Measurements from ENCODE around the gene AMOTL2.

Gene AMOTL2

DNA sequence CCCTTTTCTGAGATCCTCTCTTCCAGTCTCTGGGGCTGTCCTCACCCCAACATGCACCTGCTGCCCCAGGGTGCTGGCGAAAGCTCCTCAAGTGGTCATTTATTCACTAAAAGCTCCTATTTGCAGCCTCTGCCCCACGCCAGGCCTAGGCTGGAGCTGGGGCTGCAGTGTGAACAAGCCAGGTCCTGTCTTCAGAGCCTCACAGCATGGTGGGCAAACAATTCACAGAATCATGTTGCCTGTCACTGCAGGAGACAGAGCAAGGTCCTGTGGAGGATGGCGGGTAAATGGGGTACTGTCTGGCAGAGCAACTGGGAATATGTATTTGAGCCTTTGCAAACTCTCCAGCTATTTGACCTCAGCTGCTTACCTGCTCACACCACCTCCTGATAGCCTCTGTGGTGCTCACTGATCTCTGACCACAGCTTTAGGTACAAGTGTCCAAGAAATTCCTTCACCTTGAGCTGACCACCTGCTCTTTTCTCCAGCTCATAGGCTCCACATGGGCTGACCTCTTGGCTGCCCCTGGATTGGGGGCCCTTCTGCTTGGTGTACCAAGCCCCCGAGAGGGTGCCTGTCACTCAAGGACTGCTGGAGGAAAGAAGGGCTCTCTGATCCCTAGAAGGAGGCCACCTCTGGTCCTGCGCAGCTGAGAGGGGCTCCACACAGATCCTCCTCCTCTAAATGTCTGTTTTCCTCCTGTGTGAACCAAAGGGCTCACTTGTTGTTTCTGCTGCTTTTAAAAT is 35.6 kb downstream of the AMOTL2 start:
- no peak overlapping the region for H3K27ac ChIP-seq (ENCODE audit: low read depth, low read length, severe bottlenecking)
- 89 to 100% methylated on average over 2 to 4 of the region's 5 CpGs for WGBS, 2 experiments (ENCODE audit: insufficient coverage in 2 of 2)
- no peaks in the 10 kb centered on the region for H3K9me3 ChIP-seq (ENCODE audit: control insufficient read depth, low read length)
- H3K4me1 ChIP-seq (ENCODE audit: control insufficient read depth, insufficient read depth, low read length, poor library complexity, severe bottlenecking): peaks cover 42% of the 10 kb centered on the region
- no peak overlapping the region for H3K4me3 ChIP-seq (ENCODE audit: extremely low read depth, insufficient read depth, low read length, poor library complexity, severe bottlenecking)
- no peaks in the 10 kb centered on the region for H3K36me3 ChIP-seq (ENCODE audit: control insufficient read depth, insufficient read depth, low read length)

DNA sequence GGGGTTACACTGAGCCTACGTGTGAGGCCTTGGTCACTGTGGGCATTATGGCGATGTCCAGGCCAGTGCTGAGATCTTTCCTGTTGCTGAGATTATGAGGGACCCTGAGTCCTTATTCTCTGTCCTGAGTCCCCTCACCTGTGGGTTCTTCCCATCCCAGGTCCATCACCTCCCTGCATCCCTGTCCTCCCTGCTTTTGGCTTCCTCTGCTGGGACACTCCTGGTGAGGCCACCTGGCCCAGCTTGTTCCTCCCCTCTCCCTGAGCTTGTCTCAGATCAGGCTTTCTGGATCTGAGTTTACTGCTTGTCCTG is 36.1 kb downstream of the AMOTL2 start:
- no peaks in the 10 kb centered on the region for H3K9me3 ChIP-seq (ENCODE audit: control insufficient read depth, low read length)
- 100% methylated on average over 2 of the region's 2 CpGs for WGBS, 2 experiments (ENCODE audit: insufficient coverage in 2 of 2)

DNA sequence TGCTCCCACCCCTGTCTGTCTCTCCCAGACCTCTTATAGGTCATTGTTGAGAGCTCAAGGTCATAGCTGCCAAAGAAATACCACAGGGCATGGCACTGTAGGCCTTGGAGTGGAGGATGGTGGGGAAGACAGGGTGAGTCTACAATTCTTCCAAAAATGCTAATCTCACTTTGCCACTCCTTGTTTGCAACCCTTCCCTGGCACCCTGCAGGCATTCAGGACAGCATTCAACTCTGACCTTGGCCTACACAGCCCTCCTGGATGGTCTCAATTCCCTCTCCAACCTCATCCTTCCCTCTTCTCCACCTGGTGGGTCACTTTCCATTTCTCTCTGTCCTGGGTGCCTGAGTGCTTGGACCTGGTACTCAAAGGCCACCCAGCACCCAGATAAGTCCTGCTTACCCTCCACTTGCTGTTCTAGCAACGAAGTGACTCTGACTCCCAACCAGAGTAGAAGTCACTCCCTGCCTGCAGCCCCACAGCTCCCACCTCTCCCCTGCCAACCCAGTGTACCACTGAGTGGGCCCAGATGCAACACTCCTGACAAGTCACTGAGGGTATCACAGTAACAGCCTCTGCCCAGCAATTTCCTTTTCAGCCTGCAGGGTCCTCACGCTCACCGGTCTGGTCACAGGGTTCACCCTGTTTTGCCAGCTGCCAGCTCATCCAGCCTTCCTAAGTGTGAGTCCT is 36.6 kb downstream of the AMOTL2 start:
- no peaks in the 10 kb centered on the region for H3K9me3 ChIP-seq (ENCODE audit: control insufficient read depth, low read length)
- H3K27ac ChIP-seq (ENCODE audit: low read depth, low read length, severe bottlenecking): no peak overlapping the region
- H3K36me3 ChIP-seq (ENCODE audit: control insufficient read depth, insufficient read depth, low read length): no peaks in the 10 kb centered on the region
- H3K4me3 ChIP-seq (ENCODE audit: extremely low read depth, insufficient read depth, low read length, poor library complexity, severe bottlenecking): no peak overlapping the region
- WGBS, 2 experiments (ENCODE audit: insufficient coverage in 2 of 2): 94 to 97% methylated on average over 3 of the region's 3 CpGs
- H3K4me1 ChIP-seq (ENCODE audit: control insufficient read depth, insufficient read depth, low read length, poor library complexity, severe bottlenecking): peaks cover 52% of the 10 kb centered on the region

More for the DNA sequence above, 36.1 kb downstream of the AMOTL2 start:
- Histone ChIP-seq H3K4me3 (ENCODE audit: extremely low read depth, insufficient read depth, low read length, poor library complexity, severe bottlenecking) (no peak overlapping the region), H3K27ac (ENCODE audit: low read depth, low read length, severe bottlenecking) (no peak overlapping the region), H3K36me3 (ENCODE audit: control insufficient read depth, insufficient read depth, low read length) (no peaks in the 10 kb centered on the region), H3K4me1 (ENCODE audit: control insufficient read depth, insufficient read depth, low read length, poor library complexity, severe bottlenecking) (peaks cover 47% of the 10 kb centered on the region)

GRCh38 chr3:134337071-134337482 is 37.2 kb downstream of the AMOTL2 start:
- H3K4me1 ChIP-seq (ENCODE audit: control insufficient read depth, insufficient read depth, low read length, poor library complexity, severe bottlenecking): peaks cover 55% of the 10 kb centered on the region

GRCh38 chr3:134336587-134336986 is 37.7 kb downstream of the AMOTL2 start:
- H3K4me3 ChIP-seq (ENCODE audit: extremely low read depth, insufficient read depth, low read length, poor library complexity, severe bottlenecking): no peak overlapping the region
- no peaks in the 10 kb centered on the region for H3K9me3 ChIP-seq (ENCODE audit: control insufficient read depth, low read length)
- H3K36me3 ChIP-seq (ENCODE audit: control insufficient read depth, insufficient read depth, low read length): no peaks in the 10 kb centered on the region
- peaks cover 55% of the 10 kb centered on the region for H3K4me1 ChIP-seq (ENCODE audit: control insufficient read depth, insufficient read depth, low read length, poor library complexity, severe bottlenecking)
- no peak overlapping the region for H3K27ac ChIP-seq (ENCODE audit: low read depth, low read length, severe bottlenecking)
- 92 to 94% methylated on average over 5 to 6 of the region's 6 CpGs for WGBS, 2 experiments (ENCODE audit: insufficient coverage in 2 of 2)

More at GRCh38 chr3:134337071-134337482, 37.2 kb downstream of the AMOTL2 start:
- no peak overlapping the region for H3K27ac ChIP-seq (ENCODE audit: low read depth, low read length, severe bottlenecking)
- H3K36me3 ChIP-seq (ENCODE audit: control insufficient read depth, insufficient read depth, low read length): no peaks in the 10 kb centered on the region
- no peak overlapping the region for H3K4me3 ChIP-seq (ENCODE audit: extremely low read depth, insufficient read depth, low read length, poor library complexity, severe bottlenecking)
- H3K9me3 ChIP-seq (ENCODE audit: control insufficient read depth, low read length): no peaks in the 10 kb centered on the region
- WGBS, 2 experiments (ENCODE audit: insufficient coverage in 2 of 2): 93 to 95% methylated on average over 6 to 8 of the region's 8 CpGs

DNA sequence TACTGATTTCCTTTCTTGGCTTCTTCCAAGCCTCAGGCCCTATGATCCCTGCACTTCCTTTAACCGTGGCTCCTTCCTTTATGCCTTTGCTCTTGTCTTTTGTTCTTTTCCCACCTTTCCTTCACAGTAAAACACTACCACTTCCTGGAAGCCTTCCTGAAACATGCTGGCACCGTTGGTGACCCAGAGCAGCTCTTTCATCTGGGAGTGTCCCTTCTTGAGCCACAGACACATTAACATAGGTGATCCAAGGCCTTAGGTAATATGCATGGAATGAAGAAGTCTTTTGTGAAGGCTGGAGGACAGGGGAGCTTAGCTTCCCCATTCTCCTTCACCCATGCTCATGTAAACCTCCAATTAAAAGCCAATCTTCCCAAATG is 39.4 kb downstream of the AMOTL2 start:
- Histone ChIP-seq H3K36me3 (ENCODE audit: control insufficient read depth, insufficient read depth, low read length) (no peaks in the 10 kb centered on the region), H3K4me3 (ENCODE audit: extremely low read depth, insufficient read depth, low read length, poor library complexity, severe bottlenecking) (no peak overlapping the region), H3K27ac (ENCODE audit: low read depth, low read length, severe bottlenecking) (peak overlapping the region; percentile 97), H3K4me1 (ENCODE audit: control insufficient read depth, insufficient read depth, low read length, poor library complexity, severe bottlenecking) (peaks cover 60% of the 10 kb centered on the region), H3K9me3 (ENCODE audit: control insufficient read depth, low read length) (no peaks in the 10 kb centered on the region)
- 71 to 75% methylated on average over 1 of the region's 2 CpGs for WGBS, 2 experiments (ENCODE audit: insufficient coverage in 2 of 2)

GRCh38 chr3:134334231-134334900 is 39.9 kb downstream of the AMOTL2 start:
- Histone ChIP-seq H3K4me1 (ENCODE audit: control insufficient read depth, insufficient read depth, low read length, poor library complexity, severe bottlenecking) (peaks cover 65% of the 10 kb centered on the region), H3K27ac (ENCODE audit: low read depth, low read length, severe bottlenecking) (peak overlapping the region; percentile 97)
- WGBS, 2 experiments (ENCODE audit: insufficient coverage in 2 of 2): 87 to 100% methylated on average over 2 to 3 of the region's 3 CpGs

DNA sequence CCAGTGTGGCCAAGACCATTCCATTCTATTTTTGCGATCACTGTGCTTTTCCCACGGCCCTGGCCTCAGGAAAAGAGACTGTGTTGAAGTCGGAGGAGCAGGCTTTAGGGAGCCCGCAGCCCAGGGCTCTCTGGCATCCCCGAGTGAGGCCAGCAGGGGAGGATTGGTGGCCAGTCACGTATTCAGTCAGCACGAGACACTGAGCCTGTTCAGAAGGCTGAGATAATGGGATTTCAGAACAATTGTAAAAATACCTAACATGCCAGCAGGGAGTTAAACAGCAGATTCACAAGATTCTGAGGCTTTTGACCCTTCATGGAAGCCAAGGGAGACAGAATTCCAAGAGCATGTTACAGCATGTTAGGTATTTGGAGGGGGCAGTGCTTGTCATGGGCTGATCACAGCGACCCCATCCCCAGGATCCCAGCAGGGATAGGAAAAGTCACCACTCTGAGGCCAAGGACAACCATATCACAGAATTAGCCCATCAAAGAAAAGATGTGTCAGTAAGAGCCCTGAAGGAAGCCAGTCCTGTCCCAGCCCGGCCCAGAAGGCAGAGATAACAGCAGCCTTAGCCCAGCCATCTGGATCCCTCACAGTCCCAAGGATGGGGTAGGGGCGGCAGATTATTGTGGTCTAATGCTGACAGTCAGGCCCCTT is 40.6 kb downstream of the AMOTL2 start:
- Histone ChIP-seq H3K4me3 (ENCODE audit: extremely low read depth, insufficient read depth, low read length, poor library complexity, severe bottlenecking) (no peak overlapping the region), H3K27ac (ENCODE audit: low read depth, low read length, severe bottlenecking) (peak overlapping the region; percentile 97), H3K4me1 (ENCODE audit: control insufficient read depth, insufficient read depth, low read length, poor library complexity, severe bottlenecking) (peaks cover 68% of the 10 kb centered on the region), H3K36me3 (ENCODE audit: control insufficient read depth, insufficient read depth, low read length) (no peaks in the 10 kb centered on the region), H3K9me3 (ENCODE audit: control insufficient read depth, low read length) (no peaks in the 10 kb centered on the region)
- 34 to 39% methylated on average over 6 to 9 of the region's 10 CpGs for WGBS, 2 experiments (ENCODE audit: insufficient coverage in 2 of 2)

More at GRCh38 chr3:134334231-134334900, 39.9 kb downstream of the AMOTL2 start:
- Histone ChIP-seq H3K9me3 (ENCODE audit: control insufficient read depth, low read length) (no peaks in the 10 kb centered on the region), H3K36me3 (ENCODE audit: control insufficient read depth, insufficient read depth, low read length) (no peaks in the 10 kb centered on the region), H3K4me3 (ENCODE audit: extremely low read depth, insufficient read depth, low read length, poor library complexity, severe bottlenecking) (no peak overlapping the region)

DNA sequence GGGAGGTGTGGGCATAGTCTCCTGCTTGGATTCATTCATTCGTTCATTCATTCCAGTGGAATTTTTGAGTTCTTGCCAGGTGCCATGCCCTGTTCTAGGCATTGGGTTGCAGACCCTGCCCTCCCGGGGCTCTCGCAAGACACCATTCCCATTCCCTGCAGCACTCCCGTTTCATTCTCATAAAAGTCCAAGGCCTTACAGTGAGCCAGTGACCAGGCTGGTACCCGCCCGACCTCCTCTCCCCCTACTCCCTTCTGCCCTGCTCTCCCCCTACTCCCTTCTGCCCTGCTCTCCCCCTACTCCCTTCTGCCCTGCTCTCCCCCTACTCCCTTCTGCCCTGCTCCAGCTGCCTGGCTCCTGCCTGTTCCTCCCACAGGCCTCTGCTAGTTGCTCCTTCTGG is 41.9 kb downstream of the AMOTL2 start:
- no peaks in the 10 kb centered on the region for H3K9me3 ChIP-seq (ENCODE audit: control insufficient read depth, low read length)
- peak overlapping the region; percentile 85 for H3K27ac ChIP-seq (ENCODE audit: low read depth, low read length, severe bottlenecking)
- peaks cover 72% of the 10 kb centered on the region for H3K4me1 ChIP-seq (ENCODE audit: control insufficient read depth, insufficient read depth, low read length, poor library complexity, severe bottlenecking)
- H3K4me3 ChIP-seq (ENCODE audit: extremely low read depth, insufficient read depth, low read length, poor library complexity, severe bottlenecking): no peak overlapping the region
- no peaks in the 10 kb centered on the region for H3K36me3 ChIP-seq (ENCODE audit: control insufficient read depth, insufficient read depth, low read length)
- 81 to 90% methylated on average over 6 of the region's 6 CpGs for WGBS, 2 experiments (ENCODE audit: insufficient coverage in 2 of 2)

DNA sequence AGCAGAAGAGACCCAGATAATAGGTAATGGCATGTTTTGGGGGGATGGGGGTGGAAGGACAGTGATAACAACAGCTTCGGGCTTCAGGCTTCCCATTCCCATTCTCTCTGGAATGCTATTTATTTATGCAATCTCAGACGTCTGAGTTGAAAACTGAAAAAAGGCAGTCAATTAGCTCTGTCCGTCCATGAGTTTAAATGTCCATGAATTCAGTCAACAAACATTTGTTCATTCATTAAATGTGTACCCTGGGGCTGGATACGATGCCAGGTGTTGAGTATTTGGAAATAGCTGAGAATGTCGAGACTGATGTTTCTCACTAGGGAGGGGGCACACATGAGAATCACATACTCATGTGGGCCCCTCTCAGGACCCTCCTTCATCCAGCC is 42.4 kb downstream of the AMOTL2 start:
- Histone ChIP-seq H3K4me3 (ENCODE audit: extremely low read depth, insufficient read depth, low read length, poor library complexity, severe bottlenecking) (no peak overlapping the region), H3K27ac (ENCODE audit: low read depth, low read length, severe bottlenecking) (peak overlapping the region; percentile 85), H3K36me3 (ENCODE audit: control insufficient read depth, insufficient read depth, low read length) (no peaks in the 10 kb centered on the region), H3K4me1 (ENCODE audit: control insufficient read depth, insufficient read depth, low read length, poor library complexity, severe bottlenecking) (peaks cover 76% of the 10 kb centered on the region), H3K9me3 (ENCODE audit: control insufficient read depth, low read length) (no peaks in the 10 kb centered on the region)
- 40 to 60% methylated on average over 1 to 2 of the region's 5 CpGs for WGBS, 2 experiments (ENCODE audit: insufficient coverage in 2 of 2)
